Effector memory CD4-positive, alpha-beta T cell (primary cell): Measurements from ENCODE around the gene SMAD5.

ENCODE experiments used
- DNase-seq, 3 donors: peaks; one replicate each; pipeline ENCODE4 v3.0.0-alpha.2; 2020
- H3K27ac ChIP-seq: 2 replicates; pipeline ENCODE4 v1.7.0; 2013; ENCODE audit warnings: mild to moderate bottlenecking, low read length, moderate library complexity; ENCODE audit not compliant: insufficient read depth, poor library complexity, severe bottlenecking
- H3K27me3 ChIP-seq: replicated peaks from 2 replicates; pipeline ENCODE4 v1.7.0; 2013; ENCODE audit warnings: mild to moderate bottlenecking, low read length; ENCODE audit not compliant: insufficient read depth, control insufficient read depth, poor library complexity, severe bottlenecking
- H3K36me3 ChIP-seq: 2 replicates; pipeline ENCODE4 v1.7.0; 2013; ENCODE audit warnings: mild to moderate bottlenecking, low read length, moderate library complexity; ENCODE audit not compliant: control insufficient read depth, insufficient read depth
- H3K4me1 ChIP-seq: 2 replicates; pipeline ENCODE4 v1.7.0; 2013; ENCODE audit warnings: low read length, mild to moderate bottlenecking; ENCODE audit not compliant: control insufficient read depth, insufficient read depth, poor library complexity, severe bottlenecking
- H3K4me3 ChIP-seq: 2 replicates; pipeline ENCODE4 v1.7.0; 2013; ENCODE audit warnings: low read length, low read depth, mild to moderate bottlenecking; ENCODE audit not compliant: insufficient read depth, poor library complexity, severe bottlenecking
- H3K9me3 ChIP-seq: 2 replicates; pipeline ENCODE4 v1.7.0; 2013; ENCODE audit warnings: mild to moderate bottlenecking, low read length, moderate library complexity; ENCODE audit not compliant: control insufficient read depth

SMAD5 gene

DNA sequence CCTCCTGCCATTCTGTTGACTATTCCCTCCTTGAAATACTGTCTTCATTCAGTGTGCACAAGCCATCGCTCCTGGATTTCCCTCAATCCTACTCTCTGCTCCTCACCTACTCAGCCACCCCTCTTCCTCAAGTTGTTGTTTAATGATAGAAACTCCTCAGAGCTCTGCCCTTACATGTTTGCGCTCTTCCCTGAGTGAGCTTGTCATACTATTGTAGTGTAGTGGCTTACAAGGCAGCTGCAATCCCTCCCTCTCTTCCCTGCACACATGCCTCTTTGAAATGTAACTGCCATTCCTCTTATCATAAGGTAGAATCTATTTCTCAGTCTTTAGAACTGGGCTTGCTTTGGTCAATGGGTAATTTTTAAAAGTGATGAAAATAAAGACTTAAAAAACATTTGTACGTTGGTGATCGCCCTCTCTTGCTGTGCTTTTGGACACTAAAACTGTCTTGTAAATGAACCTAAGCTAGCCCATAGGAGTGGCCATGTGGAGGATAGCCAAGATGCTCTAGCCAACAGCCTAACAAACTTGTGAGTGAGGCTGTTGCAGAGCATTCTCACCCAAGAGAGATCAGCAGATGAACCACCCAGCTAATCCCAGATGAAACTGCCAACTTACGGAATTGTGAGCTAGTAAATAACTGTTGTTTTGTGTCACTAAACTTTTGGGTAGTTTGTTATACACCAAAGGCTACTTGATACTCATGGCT lies 18.1 kb upstream of the SMAD5 start:
- H3K4me1 ChIP-seq = no peaks in the 10 kb centered on the region
- no peak overlapping the region for H3K4me3 ChIP-seq
- H3K27me3 ChIP-seq = no peaks in the 10 kb centered on the region
- H3K36me3 ChIP-seq = no peaks in the 10 kb centered on the region
- DNase-seq = no peak
- H3K9me3 ChIP-seq = no peaks in the 10 kb centered on the region
- no peak overlapping the region for H3K27ac ChIP-seq

DNA sequence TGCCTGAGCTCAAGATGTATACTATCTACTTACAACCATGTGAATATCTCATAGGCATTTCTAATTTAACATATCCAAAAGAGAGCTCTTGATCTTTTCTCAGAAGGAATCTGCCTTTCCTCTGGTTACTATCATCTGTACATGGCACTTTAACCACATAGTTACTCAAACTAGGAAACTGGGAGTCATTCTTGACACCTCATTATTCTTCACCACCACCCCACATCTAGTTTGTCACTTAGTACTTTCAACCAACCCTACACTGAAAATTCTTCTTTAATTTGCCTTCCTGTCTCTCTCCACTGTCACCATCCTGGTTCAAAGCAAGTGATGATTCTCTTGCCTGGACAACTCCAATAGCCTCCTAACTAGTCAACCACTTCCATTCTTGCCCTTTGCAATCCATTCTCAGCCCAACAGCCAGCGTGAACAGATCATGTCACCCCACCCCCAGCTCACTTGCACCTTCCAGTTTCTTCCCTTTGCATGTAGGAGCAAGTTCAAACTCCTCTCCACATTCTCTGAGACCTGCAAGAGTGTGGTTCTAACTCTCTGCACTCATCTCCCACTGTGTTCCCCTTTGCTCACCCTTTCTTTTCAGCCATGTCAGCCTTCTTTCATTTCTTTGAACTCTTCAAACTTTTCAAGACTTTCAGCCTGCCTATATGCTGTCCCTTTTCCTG lies 17.3 kb upstream of the SMAD5 start:
- no peaks in the 10 kb centered on the region for H3K4me1 ChIP-seq
- H3K27me3 ChIP-seq = no peaks in the 10 kb centered on the region
- H3K36me3 ChIP-seq = no peaks in the 10 kb centered on the region
- H3K9me3 ChIP-seq = no peaks in the 10 kb centered on the region
- no peak overlapping the region for H3K4me3 ChIP-seq
- no peak for DNase-seq
- no peak overlapping the region for H3K27ac ChIP-seq

DNA sequence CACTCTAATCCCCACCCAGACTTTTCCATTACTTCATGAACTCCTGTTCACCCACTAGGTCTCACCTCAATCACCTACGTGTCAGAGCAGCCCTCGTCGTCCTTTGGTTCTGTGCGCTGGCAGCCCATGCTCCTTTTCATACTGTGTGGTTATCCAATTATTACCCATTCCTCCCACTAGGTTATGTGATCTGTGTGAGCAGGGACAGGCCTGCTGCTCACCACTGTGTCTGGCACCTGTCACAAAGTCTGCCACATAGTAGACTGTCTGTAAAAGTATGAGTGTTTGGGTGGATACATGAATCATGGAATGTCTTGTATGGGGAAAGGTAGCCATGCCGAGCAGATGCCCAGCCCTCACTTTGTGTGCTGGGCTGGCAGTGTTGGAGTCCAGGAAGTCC lies 12.1 kb upstream of the SMAD5 start:
- Histone ChIP-seq H3K36me3 (no peaks in the 10 kb centered on the region), H3K9me3 (no peaks in the 10 kb centered on the region), H3K27ac (no peak overlapping the region), H3K27me3 (no peaks in the 10 kb centered on the region), H3K4me1 (no peaks in the 10 kb centered on the region), H3K4me3 (no peak overlapping the region)
- no peak for DNase-seq

DNA sequence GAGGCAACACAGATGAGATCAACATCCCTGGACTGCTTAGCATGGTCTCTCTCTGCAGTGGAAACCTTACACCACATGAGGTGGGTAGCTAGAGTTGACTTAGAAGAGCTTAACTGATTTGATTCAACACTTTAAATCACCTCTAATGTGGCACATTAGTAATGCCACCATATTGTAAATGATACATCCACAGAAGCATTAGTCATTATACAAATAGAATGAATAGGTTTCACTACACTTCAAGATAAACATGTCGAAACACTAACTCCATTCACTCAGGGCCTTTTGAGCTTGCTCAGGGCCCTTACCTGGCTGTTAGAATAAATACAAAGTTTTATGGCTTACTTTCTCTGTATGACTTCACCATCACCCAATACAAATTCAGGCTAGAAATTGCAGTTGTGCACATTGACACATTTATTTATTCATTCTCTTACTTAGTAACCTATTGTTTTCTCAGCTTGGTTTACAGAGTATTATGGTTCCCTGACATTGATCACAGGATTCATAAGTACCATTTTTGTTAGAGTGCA lies 9.3 kb upstream of the SMAD5 start:
- H3K4me3 ChIP-seq = no peak overlapping the region
- H3K9me3 ChIP-seq = no peaks in the 10 kb centered on the region
- H3K27me3 ChIP-seq = no peaks in the 10 kb centered on the region
- H3K4me1 ChIP-seq = no peaks in the 10 kb centered on the region
- H3K27ac ChIP-seq = no peak overlapping the region
- no peak for DNase-seq
- H3K36me3 ChIP-seq = no peaks in the 10 kb centered on the region

DNA sequence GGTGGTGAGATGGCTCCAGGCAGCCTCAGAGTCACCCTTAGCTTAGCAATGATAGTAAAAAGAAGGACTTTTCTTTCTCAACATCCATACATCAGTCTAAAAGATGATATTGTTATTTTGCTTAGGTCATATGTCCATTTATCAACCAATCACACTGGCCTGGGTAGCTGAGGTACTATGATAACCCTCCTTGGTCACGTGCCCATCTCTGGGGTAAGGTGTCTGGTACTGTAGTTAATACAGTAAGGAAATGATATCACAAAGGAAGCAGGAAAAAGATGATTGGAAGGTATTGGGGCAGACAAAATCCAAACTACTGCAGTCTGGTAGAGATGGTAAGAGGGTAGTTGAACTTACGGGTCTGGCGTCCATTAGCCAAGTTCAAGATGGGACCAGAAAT lies 5.1 kb upstream of the SMAD5 start:
- H3K27ac ChIP-seq = no peak overlapping the region
- no peak overlapping the region for H3K4me3 ChIP-seq
- H3K36me3 ChIP-seq = no peaks in the 10 kb centered on the region
- no peaks in the 10 kb centered on the region for H3K9me3 ChIP-seq
- H3K4me1 ChIP-seq = no peaks in the 10 kb centered on the region
- no peak for DNase-seq
- H3K27me3 ChIP-seq = no peaks in the 10 kb centered on the region

DNA sequence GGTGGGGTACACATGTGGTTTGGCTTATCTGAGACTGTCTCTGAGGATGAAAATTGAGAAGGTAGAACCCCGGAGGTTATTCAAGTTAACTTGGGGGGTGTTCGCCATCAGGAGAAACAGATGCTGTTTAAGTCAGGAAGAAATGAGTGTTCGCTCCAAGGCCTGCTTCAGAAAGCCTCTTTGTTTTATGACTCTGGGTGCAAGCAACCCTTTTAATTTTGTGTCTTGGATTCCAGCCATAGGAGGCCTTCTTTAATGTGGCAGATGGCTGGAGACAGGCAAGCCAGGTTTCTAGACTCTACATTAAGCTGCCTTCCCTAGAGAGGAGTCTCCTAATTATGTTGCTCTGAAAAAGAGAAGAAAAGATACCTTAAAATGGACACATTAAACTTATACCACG lies 4.2 kb upstream of the SMAD5 start:
- Histone ChIP-seq H3K9me3 (no peaks in the 10 kb centered on the region), H3K4me1 (no peaks in the 10 kb centered on the region), H3K27me3 (no peaks in the 10 kb centered on the region), H3K27ac (no peak overlapping the region), H3K4me3 (no peak overlapping the region), H3K36me3 (no peaks in the 10 kb centered on the region)
- DNase-seq = no peak

DNA sequence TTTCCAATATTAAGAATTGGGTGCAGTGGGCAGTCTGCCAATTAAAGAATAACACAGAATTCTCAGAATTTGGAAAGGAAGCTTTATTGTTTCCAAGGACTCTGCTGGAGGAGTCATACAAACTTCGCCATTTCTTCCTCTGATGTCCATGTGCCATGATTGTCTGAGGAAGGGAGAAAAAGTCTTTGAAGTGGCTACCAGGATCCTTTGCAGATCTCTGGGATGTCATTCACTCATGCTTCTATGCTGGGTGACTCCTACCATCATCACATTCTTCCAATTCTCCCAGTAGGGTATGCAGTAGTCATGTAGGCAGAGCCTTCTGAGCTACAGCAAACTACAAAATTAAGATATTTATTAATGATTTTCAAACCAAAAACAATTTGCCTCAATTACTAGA lies 3.2 kb upstream of the SMAD5 start:
- Histone ChIP-seq H3K27ac (no peak overlapping the region), H3K4me1 (no peaks in the 10 kb centered on the region)
- no peak for DNase-seq

DNA sequence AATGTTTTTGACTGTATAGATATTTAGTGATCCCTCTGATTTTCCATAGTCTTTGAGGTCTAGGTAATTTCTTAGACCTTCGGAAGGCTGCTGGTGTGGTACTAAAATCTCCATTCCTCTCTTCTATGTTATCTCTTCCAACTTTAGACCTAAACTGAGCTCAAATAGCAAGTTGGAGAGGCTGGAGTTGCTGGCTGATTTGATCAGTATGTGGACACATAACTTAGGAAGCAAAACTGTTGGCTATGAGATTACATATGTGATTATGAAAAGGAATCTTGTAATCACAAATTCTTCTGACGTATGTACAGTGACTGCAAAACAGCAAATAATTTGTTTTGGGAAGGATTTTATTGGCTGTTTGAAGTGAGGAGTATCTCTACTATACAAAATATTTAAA lies 2.1 kb upstream of the SMAD5 start:
- Histone ChIP-seq H3K27ac (no peak overlapping the region), H3K27me3 (no peaks in the 10 kb centered on the region), H3K4me1 (no peaks in the 10 kb centered on the region), H3K9me3 (no peaks in the 10 kb centered on the region), H3K4me3 (no peak overlapping the region), H3K36me3 (no peaks in the 10 kb centered on the region)
- no peak for DNase-seq

More for the DNA sequence above, 3.2 kb upstream of the SMAD5 start:
- no peak overlapping the region for H3K4me3 ChIP-seq
- no peaks in the 10 kb centered on the region for H3K27me3 ChIP-seq
- H3K9me3 ChIP-seq = no peaks in the 10 kb centered on the region
- no peaks in the 10 kb centered on the region for H3K36me3 ChIP-seq

DNA sequence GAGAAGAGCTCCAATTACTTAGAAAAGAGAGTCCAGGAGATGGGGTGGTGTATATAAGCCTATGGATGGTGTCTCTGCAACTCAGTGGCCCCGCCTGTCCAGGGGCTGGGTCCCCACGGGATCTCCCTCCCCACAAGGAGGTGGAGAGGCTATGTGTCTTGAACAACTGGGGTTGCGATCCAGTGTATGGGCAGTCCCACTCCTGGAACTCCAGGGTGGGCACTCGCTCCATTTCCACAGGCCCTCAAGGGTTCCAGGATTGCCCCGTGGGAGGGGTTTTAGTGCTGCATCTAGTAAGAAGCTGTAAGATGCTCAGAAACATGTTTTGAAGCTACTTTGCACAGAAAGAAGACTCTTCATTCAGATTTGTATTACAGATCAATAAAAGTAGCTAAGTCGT lies 558 bp upstream of the SMAD5 start:
- Histone ChIP-seq H3K4me1 (no peaks in the 10 kb centered on the region), H3K27ac (peak overlapping the region; percentile 49), H3K27me3 (no peaks in the 10 kb centered on the region), H3K36me3 (no peaks in the 10 kb centered on the region), H3K9me3 (no peaks in the 10 kb centered on the region), H3K4me3 (peak overlapping the region; percentile 69)
- DNase-seq = no peak

DNA sequence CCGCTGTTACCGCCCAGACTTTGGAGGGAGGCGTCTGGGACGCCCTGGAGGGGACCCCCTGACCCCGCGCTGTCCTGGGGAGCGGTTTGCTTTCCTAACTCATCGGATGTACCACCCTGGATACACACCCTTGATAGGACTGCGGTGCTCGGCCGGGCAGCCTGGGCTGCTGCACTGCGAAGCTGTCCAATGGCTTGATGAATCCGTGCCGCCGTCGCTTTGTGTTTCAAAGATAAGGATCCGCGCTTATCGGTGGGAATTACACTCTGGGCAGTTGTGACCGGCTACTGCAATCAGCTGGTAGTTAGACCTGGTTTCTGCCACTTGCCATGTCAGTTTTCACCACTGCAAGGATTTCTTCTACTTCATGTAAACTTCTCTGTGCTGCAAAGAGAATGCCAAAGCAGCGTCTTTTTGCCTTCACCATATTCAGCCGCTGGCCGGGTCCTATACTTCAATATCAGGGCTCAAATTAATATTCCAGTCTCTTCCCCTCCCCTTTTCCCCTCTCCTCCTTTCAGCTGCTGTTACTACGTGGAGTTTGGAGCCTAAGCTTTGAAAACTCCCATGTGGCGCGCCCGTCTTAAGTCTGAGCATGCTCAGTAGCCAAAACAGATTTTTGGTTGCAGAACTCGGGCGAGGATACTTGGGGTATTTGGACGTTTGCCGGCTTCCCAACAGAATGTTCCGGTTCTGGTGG lies 727 bp downstream of the SMAD5 start:
- Histone ChIP-seq H3K27ac (peak overlapping the region; percentile 49), H3K27me3 (no peaks in the 10 kb centered on the region), H3K9me3 (no peaks in the 10 kb centered on the region), H3K36me3 (no peaks in the 10 kb centered on the region), H3K4me3 (peak overlapping the region; percentile 69), H3K4me1 (no peaks in the 10 kb centered on the region)
- no peak for DNase-seq
